ENCODE data around the gene SLC35F4. TPM values are rescaled to one million over a fixed set of nuclear protein-coding genes. Genes with fewer than 3 reads are reported as not detected.
"Not testable (repeated sequence)": the region's sequence is repeated elsewhere in the genome, so short reads cannot be mapped to it uniquely, and the experiment has no call there.

SLC35F4 gene
- total RNA-seq, 1 donor from 2014 or later, result not detected

GRCh38 chr14:57729208-57730187 lies 136.4 kb downstream of the SLC35F4 start:
- no peaks in the 10 kb centered on the region for H3K36me3 ChIP-seq
- no peaks in the 10 kb centered on the region for H3K27me3 ChIP-seq
- H3K4me1 ChIP-seq, result no peaks in the 10 kb centered on the region
- intact Hi-C loops (cut with DNase I), result no loop called here
- TF ChIP-seq POLR2A (IDR thresholded peaks at IDR 0.05), result no peak
- TF ChIP-seq POLR2AphosphoS5 (IDR thresholded peaks at IDR 0.05; ENCODE audit: insufficient read depth in 1 of 2, low read depth in 1 of 2), result no peak
- TF ChIP-seq CTCF (IDR thresholded peaks at IDR 0.05), result no peak
- no peaks in the 10 kb centered on the region for H3K9me3 ChIP-seq
- no peak overlapping the region for H3K4me3 ChIP-seq
- no peak for DNase-seq (ENCODE audit: extremely low spot score in 2 of 2)
- no peak overlapping the region for H3K27ac ChIP-seq

GRCh38 chr14:57725399-57726077 lies 140.4 kb downstream of the SLC35F4 start:
- Histone ChIP-seq H3K4me3 (no peak overlapping the region), H3K27me3 (no peaks in the 10 kb centered on the region), H3K4me1 (no peaks in the 10 kb centered on the region), H3K36me3 (no peaks in the 10 kb centered on the region), H3K9me3 (no peaks in the 10 kb centered on the region), H3K27ac (no peak overlapping the region)
- TF ChIP-seq POLR2AphosphoS5 (IDR thresholded peaks at IDR 0.05; ENCODE audit: insufficient read depth in 1 of 2, low read depth in 1 of 2) (no peak), POLR2A (IDR thresholded peaks at IDR 0.05) (no peak), CTCF (IDR thresholded peaks at IDR 0.05) (no peak)
- no peak for DNase-seq (ENCODE audit: extremely low spot score in 2 of 2)
- intact Hi-C loops (cut with DNase I), result no loop called here

DNA sequence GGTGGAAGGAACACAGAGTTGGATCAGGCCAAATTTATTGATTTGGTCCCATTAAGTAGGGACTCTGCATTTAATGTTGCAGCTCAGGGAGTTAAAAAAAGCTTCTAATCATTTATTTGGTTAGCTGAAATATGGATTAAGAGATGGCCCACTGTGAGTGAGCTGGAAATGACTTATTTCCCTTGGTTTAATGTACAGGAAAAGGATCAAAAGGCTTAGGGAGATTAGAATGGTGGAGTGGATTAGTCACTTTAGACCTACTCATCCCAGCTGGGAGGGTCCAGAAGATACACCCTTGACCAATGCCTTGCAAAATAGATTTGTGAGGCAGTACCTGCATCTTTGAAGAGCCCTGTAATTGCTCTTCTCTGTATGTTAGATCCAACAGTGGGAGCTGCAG lies 143.8 kb downstream of the SLC35F4 start:
- DNase-seq (ENCODE audit: extremely low spot score in 2 of 2); H3K4me3 ChIP-seq; H3K9me3 ChIP-seq; intact Hi-C loops (cut with DNase I); H3K27ac ChIP-seq; H3K4me1 ChIP-seq; H3K27me3 ChIP-seq; H3K36me3 ChIP-seq: not testable (repeated sequence)

- Histone ChIP-seq H3K27ac (no peak overlapping the region), H3K9me3 (no peaks in the 10 kb centered on the region), H3K36me3 (no peaks in the 10 kb centered on the region), H3K4me1 (no peaks in the 10 kb centered on the region), H3K27me3 (no peaks in the 10 kb centered on the region), H3K4me3 (no peak overlapping the region)
- TF ChIP-seq POLR2A (IDR thresholded peaks at IDR 0.05) (no peak), CTCF (IDR thresholded peaks at IDR 0.05) (no peak), POLR2AphosphoS5 (IDR thresholded peaks at IDR 0.05; ENCODE audit: insufficient read depth in 1 of 2, low read depth in 1 of 2) (no peak)
- DNase-seq (ENCODE audit: extremely low spot score in 2 of 2), result no peak
- intact Hi-C loops (cut with DNase I), result no loop called here
These were observed 151.4 kb downstream of the SLC35F4 start for GRCh38 chr14:57714487-57714931.

DNA sequence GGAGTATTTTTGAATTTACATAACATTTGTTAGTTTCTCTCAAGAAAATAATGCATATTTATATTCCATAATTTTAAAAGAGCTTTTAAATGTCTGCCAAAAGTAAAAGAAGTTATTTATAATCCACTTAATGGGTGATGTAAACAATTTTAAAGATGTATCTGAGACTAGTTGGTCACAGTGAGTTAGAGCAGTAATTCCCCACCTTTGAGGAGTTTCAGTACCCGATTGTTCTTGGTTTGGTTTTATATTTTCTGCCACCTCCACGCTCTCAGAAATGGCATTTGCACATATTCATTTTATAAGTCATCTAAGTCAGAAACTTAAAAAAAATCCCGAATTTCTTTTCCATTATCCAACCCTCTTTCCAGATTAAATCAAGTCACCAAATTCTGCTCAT lies 153.2 kb downstream of the SLC35F4 start:
- DNase-seq (ENCODE audit: extremely low spot score in 2 of 2), result no peak
- intact Hi-C loops (cut with DNase I), result no loop called here
- Histone ChIP-seq H3K4me1 (no peaks in the 10 kb centered on the region), H3K36me3 (no peaks in the 10 kb centered on the region), H3K27ac (no peak overlapping the region), H3K9me3 (no peaks in the 10 kb centered on the region), H3K27me3 (no peaks in the 10 kb centered on the region), H3K4me3 (no peak overlapping the region)
- TF ChIP-seq CTCF (IDR thresholded peaks at IDR 0.05) (no peak), POLR2A (IDR thresholded peaks at IDR 0.05) (no peak), POLR2AphosphoS5 (IDR thresholded peaks at IDR 0.05; ENCODE audit: insufficient read depth in 1 of 2, low read depth in 1 of 2) (no peak)

Measured in vagina (tissue), 2 donors.